ENCODE measurements around the gene SLC44A1.

DNA sequence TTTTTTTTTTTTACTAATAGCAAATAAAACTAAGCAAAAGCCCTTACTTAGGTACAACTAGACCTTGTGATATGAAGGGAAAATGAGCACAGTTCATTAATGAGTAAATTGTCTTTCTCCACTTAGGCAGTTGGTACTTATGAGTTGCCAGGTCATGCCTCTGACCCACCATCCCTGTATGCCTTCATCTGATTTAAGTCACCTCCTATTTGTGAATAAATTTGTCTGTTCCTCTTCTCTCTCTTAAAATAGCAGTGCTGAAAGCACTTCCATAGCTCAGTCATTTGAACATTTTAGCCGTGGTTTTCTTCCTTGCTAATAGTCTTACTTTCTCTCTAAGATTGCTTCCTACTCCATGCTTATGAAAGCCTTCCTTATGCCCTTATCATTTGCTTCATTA, 61.4 kb downstream of the SLC44A1 start:
- TF ChIP-seq BMI1 (IDR thresholded peaks at IDR 0.05; ENCODE audit: borderline replicate concordance) (no peak), BRCA1 (IDR thresholded peaks at IDR 0.05; ENCODE audit: low read depth, low read length) (no peak), SUZ12 (IDR thresholded peaks at IDR 0.05; ENCODE audit: unreplicated experiment) (no peak), ZNF384 (IDR thresholded peaks at IDR 0.05; ENCODE audit: borderline replicate concordance, low read depth, low read length) (no peak), EZH2 (IDR thresholded peaks at IDR 0.05; ENCODE audit: borderline replicate concordance, control insufficient read depth, low read depth, low read length) (no peak), TAF1 (IDR thresholded peaks at IDR 0.05; ENCODE audit: borderline replicate concordance, low read depth, low read length) (no peak)
- TF ChIP-seq, protein P1, sequence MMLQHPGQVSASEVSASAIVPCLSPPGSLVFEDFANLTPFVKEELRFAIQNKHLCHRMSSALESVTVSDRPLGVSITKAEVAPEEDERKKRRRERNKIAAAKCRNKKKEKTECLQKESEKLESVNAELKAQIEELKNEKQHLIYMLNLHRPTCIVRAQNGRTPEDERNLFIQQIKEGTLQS (IDR thresholded peaks at IDR 0.05; ENCODE audit: borderline replicate concordance, extremely low read depth, low read depth, low read length) = no peak

Data from GM12878 (cell line).